BE2C (cell line): ENCODE results near the gene ANKS1A.

Source experiments
- DNase-seq: peaks from one replicate; pipeline ENCODE4 v3.0.0-alpha.2; 2020
- H3K27me3 ChIP-seq: fragments of 250-450 bp; sonication (Bioruptor Pico); 2 replicates; pipeline ENCODE4 v1.5.1; 2020; ENCODE audit warnings: mild to moderate bottlenecking
- H3K36me3 ChIP-seq: fragments of 250-450 bp; sonication (Bioruptor Pico); 2 replicates; pipeline ENCODE4 v1.5.1; 2020; ENCODE audit warnings: mild to moderate bottlenecking
- H3K4me1 ChIP-seq: fragments of 250-450 bp; sonication (Bioruptor Pico); 2 replicates; pipeline ENCODE4 v1.5.1; 2020
- H3K4me3 ChIP-seq: 2 replicates; pipeline ENCODE4 v1.5.1; 2011; ENCODE audit warnings: low read depth, low read length
- H3K9me3 ChIP-seq: fragments of 250-450 bp; sonication (Bioruptor Pico); 2 replicates; pipeline ENCODE4 v1.5.1; 2020
- CTCF ChIP-seq: IDR thresholded peaks from 2 replicates; pipeline ENCODE4 v1.5.1; 2012; ENCODE audit warnings: mild to moderate bottlenecking, low read depth, low read length

ANKS1A gene

GRCh38 chr6:35043381-35044130 is 154.5 kb downstream of the ANKS1A start:
- no peaks in the 10 kb centered on the region for H3K27me3 ChIP-seq
- DNase-seq: no peak
- no peak overlapping the region for H3K4me3 ChIP-seq
- no peaks in the 10 kb centered on the region for H3K9me3 ChIP-seq
- no peaks in the 10 kb centered on the region; the same call in 1 of the 2 replicates for H3K4me1 ChIP-seq
- H3K36me3 ChIP-seq: no peaks in the 10 kb centered on the region
- no peak for TF ChIP-seq CTCF

- TF ChIP-seq CTCF: no peak
- Histone ChIP-seq H3K4me3 (no peak overlapping the region), H3K36me3 (no peaks in the 10 kb centered on the region), H3K9me3 (no peaks in the 10 kb centered on the region), H3K27me3 (no peaks in the 10 kb centered on the region), H3K4me1 (no peaks in the 10 kb centered on the region; the same call in 1 of the 2 replicates)
- no peak for DNase-seq
Observed at GRCh38 chr6:35044145-35044745, 155.2 kb downstream of the ANKS1A start.

GRCh38 chr6:35044761-35045421 is 155.8 kb downstream of the ANKS1A start:
- Histone ChIP-seq H3K4me3 (no peak overlapping the region), H3K36me3 (no peaks in the 10 kb centered on the region), H3K9me3 (no peaks in the 10 kb centered on the region), H3K27me3 (no peaks in the 10 kb centered on the region), H3K4me1 (no peaks in the 10 kb centered on the region; the same call in 1 of the 2 replicates)
- no peak for DNase-seq
- TF ChIP-seq CTCF: no peak

GRCh38 chr6:35046103-35046502 is 157.0 kb downstream of the ANKS1A start:
- H3K36me3 ChIP-seq: no peaks in the 10 kb centered on the region
- no peaks in the 10 kb centered on the region for H3K9me3 ChIP-seq
- H3K27me3 ChIP-seq: no peaks in the 10 kb centered on the region
- no peak overlapping the region for H3K4me3 ChIP-seq
- H3K4me1 ChIP-seq: no peaks in the 10 kb centered on the region; the same call in 1 of the 2 replicates
- no peak for DNase-seq
- TF ChIP-seq CTCF: no peak

GRCh38 chr6:35046862-35047261 is 157.8 kb downstream of the ANKS1A start:
- no peak for DNase-seq
- Histone ChIP-seq H3K36me3 (no peaks in the 10 kb centered on the region), H3K4me1 (no peaks in the 10 kb centered on the region; the same call in 1 of the 2 replicates), H3K27me3 (no peaks in the 10 kb centered on the region), H3K4me3 (no peak overlapping the region), H3K9me3 (no peaks in the 10 kb centered on the region)
- TF ChIP-seq CTCF: no peak
